OCI-LY7 (cell line): Measurements from ENCODE around the gene MAP4. TPM values are rescaled to one million over a fixed set of nuclear protein-coding genes. Genes with fewer than 3 reads are reported as not detected.

Source experiments
- BruUV-seq: library from RNA; stranded (reverse); fragments of 400-500 nt; replicated peaks from 2 replicates; lab custom pipeline; 2021; lab: Mats Ljungman, UMichigan
- CTCF ChIA-PET: fragments of 300-600 bp; sonication (Branson Sonifier 250); formaldehyde crosslinking; loops from one replicate; lab custom pipeline; 2022; ENCODE audit warnings: antibody characterized with exemption; ENCODE audit not compliant: unreplicated experiment; lab: Charles Lee
- POLR2A ChIA-PET: fragments of 300-600 bp; sonication (Branson Sonifier 250); formaldehyde crosslinking; loops from one replicate; lab custom pipeline; 2022; ENCODE audit warnings: antibody characterized with exemption; lab: Charles Lee
- DNase-seq: peaks from one replicate; pipeline ENCODE4 v3.0.0-alpha.2; 2015; ENCODE audit warnings: low spot score
- H2AFZ ChIP-seq: fragments of 200-600 bp; sonication (generic), shearing (Covaris generic); 2 replicates; pipeline ENCODE4 v1.6.1; 2014; ENCODE audit warnings: mild to moderate bottlenecking, antibody characterized with exemption, low read length, moderate library complexity
- H3K27ac ChIP-seq: fragments of 200-600 bp; sonication (generic); 2 replicates; pipeline ENCODE4 v1.5.1; 2014; ENCODE audit warnings: mixed run types, low read depth, mild to moderate bottlenecking, moderate library complexity, low read length, inconsistent platforms; ENCODE audit not compliant: poor library complexity, severe bottlenecking
- H3K36me3 ChIP-seq: fragments of 200-600 bp; sonication (generic); 2 replicates; pipeline ENCODE4 v1.6.1; 2014; ENCODE audit warnings: mild to moderate bottlenecking, antibody characterized with exemption, low read length, moderate library complexity, mixed read lengths; ENCODE audit not compliant: insufficient read depth
- H3K4me1 ChIP-seq: fragments of 200-600 bp; sonication (generic); 2 replicates; pipeline ENCODE4 v1.5.1; 2014; ENCODE audit warnings: mild to moderate bottlenecking, low read length; ENCODE audit not compliant: insufficient read depth, poor library complexity, severe bottlenecking
- H3K4me2 ChIP-seq: fragments of 200-600 bp; sonication (generic); 2 replicates; pipeline ENCODE4 v1.6.1; 2014; ENCODE audit warnings: mild to moderate bottlenecking, low read length
- H3K4me3 ChIP-seq: fragments of 200-600 bp; sonication (generic); 2 replicates; pipeline ENCODE4 v1.5.1; 2014; ENCODE audit warnings: mild to moderate bottlenecking, low read depth, low read length; ENCODE audit not compliant: poor library complexity, severe bottlenecking
- H3K79me2 ChIP-seq: fragments of 200-600 bp; sonication (generic); 2 replicates; pipeline ENCODE4 v1.6.1; 2016; ENCODE audit warnings: low read depth, mild to moderate bottlenecking, low read length, moderate library complexity, mixed read lengths; ENCODE audit not compliant: insufficient read depth
- H3K9me2 ChIP-seq: fragments of 200-600 bp; sonication (generic); 2 replicates; pipeline ENCODE4 v1.6.1; 2016; ENCODE audit warnings: mild to moderate bottlenecking, low read length, mixed read lengths; ENCODE audit not compliant: insufficient read depth
- H3K9me3 ChIP-seq: fragments of 200-600 bp; sonication (generic); 2 replicates; pipeline ENCODE4 v1.6.1; 2014; ENCODE audit warnings: mild to moderate bottlenecking, mixed run types, low read length, mixed read lengths
- H4K20me1 ChIP-seq: fragments of 200-600 bp; sonication (generic); 2 replicates; pipeline ENCODE4 v1.6.1; 2014; ENCODE audit warnings: mild to moderate bottlenecking, antibody characterized with exemption, low read length, moderate library complexity, mixed read lengths; ENCODE audit not compliant: insufficient read depth
- EZH2phosphoT487 ChIP-seq: fragments of 200-600 bp; sonication (generic); IDR thresholded peaks from 2 replicates; pipeline ENCODE4 v1.6.1; 2018; ENCODE audit warnings: low read depth, borderline replicate concordance, mild to moderate bottlenecking, mixed run types, antibody characterized with exemption, low read length, moderate library complexity, mixed read lengths
- intact Hi-C: fragments of 100-400 bp; cut with micrococcal nuclease; formaldehyde crosslinking; loops from one replicate; pipeline ENCODE4 v1.10.0; 2022; ENCODE audit not compliant: unreplicated experiment
- total RNA-seq, 2 experiments: library from RNA; depleted of rRNA in 1 of 2; stranded (reverse); fragments of >200 nt in 1 of 2; shearing (Covaris generic) in 1 of 2; gene quantifications; 2 replicates each; pipeline ENCODE4 v1.2.3, GENCODE V29; 2014 to 2022
- TF ChIP-seq, protein P1 (sequence below): fragments of 200-600 bp; sonication (generic); conservative IDR thresholded peaks from 2 replicates; pipeline ENCODE4 v1.5.1; 2014; ENCODE audit warnings: mild to moderate bottlenecking, antibody characterized with exemption, low read length, moderate library complexity, mixed read lengths

MAP4 gene
- total RNA-seq, 2 experiments from 2014 or later = 26.1 to 78.4 TPM

DNA sequence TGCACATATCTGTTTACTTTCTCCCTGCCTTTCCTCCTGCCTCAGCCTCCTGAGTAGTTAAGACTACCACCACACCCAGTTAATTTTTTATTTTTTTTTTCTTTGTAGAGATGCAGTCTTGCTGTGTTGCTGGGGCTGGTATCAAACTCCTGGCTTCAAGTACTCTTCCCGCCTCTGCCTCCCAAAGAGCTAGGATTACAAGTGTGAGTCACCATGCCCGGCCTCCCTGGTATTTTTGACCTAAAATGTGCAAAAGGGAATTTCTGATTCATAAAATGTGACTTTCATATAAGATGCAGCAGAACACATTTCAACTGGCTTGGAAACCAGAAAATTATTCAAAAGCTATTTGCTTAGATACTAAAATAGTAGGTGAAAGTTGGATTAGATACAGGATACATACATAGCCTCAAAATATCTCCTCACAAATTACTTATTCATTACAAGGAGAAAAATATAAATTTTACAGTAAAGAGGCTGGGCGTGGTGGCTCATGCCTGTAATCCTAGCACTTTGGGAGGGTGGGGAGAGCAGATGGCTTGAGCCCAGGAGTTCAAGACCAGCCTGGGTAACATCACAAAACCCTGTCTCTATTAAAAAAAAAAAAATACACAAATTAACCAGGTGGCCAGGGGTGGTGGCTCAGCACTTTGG lies 32.0 kb downstream of the MAP4 start:
- intact Hi-C loops = no loop called here

DNA sequence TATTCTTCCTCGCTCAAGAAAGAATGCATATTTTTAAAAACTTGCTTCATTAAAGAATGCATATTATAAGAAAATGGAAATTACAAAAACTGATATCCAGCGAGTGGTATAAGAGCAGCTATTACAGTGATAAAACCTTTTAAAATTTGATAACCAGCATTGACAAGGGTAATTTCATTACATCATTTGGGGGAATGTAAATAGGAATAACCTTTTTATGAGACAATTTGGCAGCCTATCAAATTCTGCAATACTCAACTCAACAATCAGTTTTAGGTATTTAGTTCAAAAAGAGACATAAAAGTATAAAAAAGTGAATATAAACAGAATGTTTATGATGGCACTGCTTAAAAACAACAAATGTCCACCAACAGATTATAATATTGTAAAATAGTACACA lies 35.4 kb downstream of the MAP4 start:
- no peaks in the 10 kb centered on the region for H3K9me2 ChIP-seq
- H3K4me1 ChIP-seq = peaks cover 12% of the 10 kb centered on the region
- no peak overlapping the region for H3K27ac ChIP-seq
- no TSS peak for BruUV-seq
- H3K79me2 ChIP-seq = no peaks in the 10 kb centered on the region
- no peaks in the 10 kb centered on the region for H4K20me1 ChIP-seq
- H2AFZ ChIP-seq = no peak overlapping the region
- H3K9me3 ChIP-seq = no peaks in the 10 kb centered on the region
- DNase-seq = no peak
- no peaks in the 10 kb centered on the region for H3K36me3 ChIP-seq
- TF ChIP-seq, protein P1, sequence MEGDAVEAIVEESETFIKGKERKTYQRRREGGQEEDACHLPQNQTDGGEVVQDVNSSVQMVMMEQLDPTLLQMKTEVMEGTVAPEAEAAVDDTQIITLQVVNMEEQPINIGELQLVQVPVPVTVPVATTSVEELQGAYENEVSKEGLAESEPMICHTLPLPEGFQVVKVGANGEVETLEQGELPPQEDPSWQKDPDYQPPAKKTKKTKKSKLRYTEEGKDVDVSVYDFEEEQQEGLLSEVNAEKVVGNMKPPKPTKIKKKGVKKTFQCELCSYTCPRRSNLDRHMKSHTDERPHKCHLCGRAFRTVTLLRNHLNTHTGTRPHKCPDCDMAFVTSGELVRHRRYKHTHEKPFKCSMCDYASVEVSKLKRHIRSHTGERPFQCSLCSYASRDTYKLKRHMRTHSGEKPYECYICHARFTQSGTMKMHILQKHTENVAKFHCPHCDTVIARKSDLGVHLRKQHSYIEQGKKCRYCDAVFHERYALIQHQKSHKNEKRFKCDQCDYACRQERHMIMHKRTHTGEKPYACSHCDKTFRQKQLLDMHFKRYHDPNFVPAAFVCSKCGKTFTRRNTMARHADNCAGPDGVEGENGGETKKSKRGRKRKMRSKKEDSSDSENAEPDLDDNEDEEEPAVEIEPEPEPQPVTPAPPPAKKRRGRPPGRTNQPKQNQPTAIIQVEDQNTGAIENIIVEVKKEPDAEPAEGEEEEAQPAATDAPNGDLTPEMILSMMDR = no peak
- TF ChIP-seq EZH2phosphoT487 = no peak
- ChIA-PET CTCF (interaction anchor here (1.0 kb wide), 1 partner anchor 19 kb away, joined by 3 read pairs; no protein-coding TSS in a partner anchor), POLR2A (interaction anchor here (0.6 to 1.1 kb wide), 3 partner anchors 53 to 1623 kb away, joined by 3 read pairs; no protein-coding TSS in a partner anchor)
- no peak overlapping the region for H3K4me3 ChIP-seq
- H3K4me2 ChIP-seq = no peak overlapping the region
- intact Hi-C loops = no loop called here

More for the DNA sequence above, 32.0 kb downstream of the MAP4 start:
- no peak overlapping the region for H3K4me2 ChIP-seq
- CTCF ChIA-PET = no interaction called here
- no peaks in the 10 kb centered on the region for H3K9me2 ChIP-seq
- no peak overlapping the region for H3K27ac ChIP-seq
- POLR2A ChIA-PET = interaction anchor here (0.5 to 0.7 kb wide), 2 partner anchors 190 to 357 kb away, joined by 5 read pairs; no protein-coding TSS in a partner anchor
- no peaks in the 10 kb centered on the region for H4K20me1 ChIP-seq
- no peaks in the 10 kb centered on the region for H3K36me3 ChIP-seq
- no TSS peak for BruUV-seq
- no peaks in the 10 kb centered on the region for H3K79me2 ChIP-seq
- no peak overlapping the region for H3K4me3 ChIP-seq
- H3K4me1 ChIP-seq = no peaks in the 10 kb centered on the region
- TF ChIP-seq EZH2phosphoT487 = no peak
- H2AFZ ChIP-seq = no peak overlapping the region
- DNase-seq = no peak
- no peaks in the 10 kb centered on the region for H3K9me3 ChIP-seq

DNA sequence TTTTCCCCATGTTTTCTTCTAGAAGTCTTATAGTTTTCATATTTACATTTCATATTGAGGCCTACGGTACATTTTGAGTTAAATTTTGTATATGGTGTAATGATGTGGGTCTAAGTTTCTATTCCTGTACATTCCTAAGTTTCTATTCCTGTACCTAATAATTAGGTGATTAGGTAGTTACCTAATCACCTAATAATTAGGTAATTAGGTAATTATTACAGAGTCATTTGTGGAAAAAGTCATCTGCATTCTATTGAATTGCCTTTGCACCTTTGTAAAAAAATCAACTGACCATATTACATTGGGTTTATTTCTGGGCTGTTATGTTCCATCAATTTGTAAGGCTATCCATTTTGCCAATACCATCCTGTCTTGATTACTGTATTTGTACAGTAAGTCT lies 37.1 kb downstream of the MAP4 start:
- H3K79me2 ChIP-seq = no peaks in the 10 kb centered on the region
- H3K36me3 ChIP-seq = no peaks in the 10 kb centered on the region
- H4K20me1 ChIP-seq = no peaks in the 10 kb centered on the region
- H2AFZ ChIP-seq = no peak overlapping the region
- H3K4me1 ChIP-seq = peaks cover 23% of the 10 kb centered on the region
- H3K4me2 ChIP-seq = no peak overlapping the region
- BruUV-seq = no TSS peak
- TF ChIP-seq, protein P1 = no peak
- no peak for TF ChIP-seq EZH2phosphoT487
- DNase-seq = no peak
- ChIA-PET POLR2A (no interaction called here), CTCF (no interaction called here)
- H3K4me3 ChIP-seq = no peak overlapping the region
- H3K27ac ChIP-seq = no peak overlapping the region
- intact Hi-C loops = no loop called here
- H3K9me3 ChIP-seq = no peaks in the 10 kb centered on the region
- no peaks in the 10 kb centered on the region for H3K9me2 ChIP-seq
